GM12891 (cell line): ENCODE data around the gene KCTD11. TPM values are rescaled to one million over a fixed set of nuclear protein-coding genes. Genes with fewer than 3 reads are reported as not detected.

Experiments used
- DNase-seq: peaks from one replicate; pipeline ENCODE4 v3.0.0; 2011; ENCODE audit warnings: low spot score; ENCODE audit not compliant: insufficient read length
- FAIRE-seq: peaks from 2 replicates; lab custom pipeline; 2011; peaks lifted over from hg19 to GRCh38; lab: Jason Lieb, UNC
- PAX5 ChIP-seq: IDR thresholded peaks from 2 replicates; pipeline ENCODE4 v1.6.1; 2011; ENCODE audit warnings: low read length, moderate library complexity, mild to moderate bottlenecking; ENCODE audit not compliant: insufficient read depth, severe bottlenecking
- POLR2A ChIP-seq: IDR thresholded peaks from 2 replicates; pipeline ENCODE4 v1.6.1; 2011; ENCODE audit warnings: low read depth, low read length, control low read depth
- POLR2AphosphoS5 ChIP-seq: IDR thresholded peaks from 2 replicates; pipeline ENCODE4 v1.6.1; 2011; ENCODE audit warnings: low read depth, low read length, control low read depth
- POU2F2 ChIP-seq: IDR thresholded peaks from 2 replicates; pipeline ENCODE4 v1.6.1; 2011; ENCODE audit warnings: low read depth, mild to moderate bottlenecking, control low read depth, low read length, moderate library complexity
- SPI1 ChIP-seq: IDR thresholded peaks from 2 replicates; pipeline ENCODE4 v1.6.1; 2011; ENCODE audit warnings: low read depth, low read length, control low read depth
- TAF1 ChIP-seq: IDR thresholded peaks from 2 replicates; pipeline ENCODE4 v1.6.1; 2011; ENCODE audit warnings: low read depth, low read length, control low read depth
- polyA plus RNA-seq: library from polyadenylated mRNA; unstranded; fragments of >200 nt; gene quantifications from one replicate; pipeline ENCODE4 v1.2.1, GENCODE V29; 2012; ENCODE audit warnings: low read depth, missing spikeins, inconsistent platforms; ENCODE audit not compliant: missing spikeins

KCTD11 gene
- polyA plus RNA-seq: 4.9 TPM

DNA sequence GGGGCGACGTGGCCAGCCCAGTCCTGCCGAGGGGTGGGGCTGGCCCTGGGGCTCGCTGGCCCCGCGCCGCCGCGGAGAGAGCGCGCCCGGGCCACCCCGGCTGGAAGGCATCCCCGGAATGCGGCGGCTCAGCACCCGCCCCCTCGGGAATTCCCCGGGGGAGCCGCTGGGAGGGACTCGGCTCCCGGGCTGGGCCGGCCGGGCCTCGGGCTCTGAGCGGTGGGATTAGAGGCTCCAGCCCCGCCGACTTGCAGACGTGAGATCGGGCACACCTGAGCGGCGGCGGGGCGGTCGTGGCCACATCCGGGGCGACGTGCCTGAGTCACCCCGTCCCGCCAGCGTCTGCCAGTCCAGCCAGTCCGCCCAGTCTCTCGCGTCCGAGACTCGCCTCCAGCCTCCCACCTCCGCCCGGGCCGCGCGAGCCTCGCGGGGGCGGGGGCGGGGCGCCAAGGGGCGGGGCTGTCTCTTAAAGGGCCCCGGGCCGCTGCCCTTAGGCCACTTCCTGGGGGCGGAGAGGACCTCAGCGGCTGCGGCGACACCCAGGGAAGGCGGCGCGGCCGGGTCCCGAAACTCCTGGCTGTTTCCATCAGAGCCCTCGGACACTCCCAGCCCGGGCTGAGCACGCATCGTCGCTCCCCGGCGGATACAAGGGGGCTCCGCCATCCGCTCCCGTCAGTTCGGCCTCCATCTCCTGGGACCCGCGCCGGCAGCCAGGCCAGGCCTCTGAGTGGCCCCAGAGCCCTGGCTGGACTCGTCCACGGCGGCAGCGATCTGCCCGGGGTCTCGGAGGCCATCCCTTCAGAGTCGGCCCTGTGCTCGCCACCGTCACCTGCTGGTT, at the start of gene KCTD11:
KCTD11 (plus strand) TSS at position 498 of the 838 bp plus-strand sequence.
- TF ChIP-seq POU2F2 (no peak), SPI1 (no peak), PAX5 (peak; percentile 14), TAF1 (peak; percentile 29; the same call in 1 of the 2 replicates), POLR2AphosphoS5 (0 out of 2 replicates have a peak, but pooled peaks have one; percentile 7), POLR2A (no peak)
- FAIRE-seq: peak; percentile 91
- peak; percentile 90 for DNase-seq

- no peak for DNase-seq
- FAIRE-seq: no peak
- TF ChIP-seq POU2F2 (no peak), POLR2A (no peak), POLR2AphosphoS5 (no peak)
These were observed 47.8 kb upstream of the KCTD11 start for GRCh38 chr17:7304179-7304578.

- FAIRE-seq (peak; percentile 100), DNase-seq (peak; percentile 90)
- peak; percentile 82 for TF ChIP-seq POLR2A
- peak; percentile 87 for TF ChIP-seq TAF1
- peak; percentile 82 for TF ChIP-seq POLR2AphosphoS5
- TF ChIP-seq POU2F2: peak; percentile 9; the same call in 1 of the 2 replicates
- no peak for TF ChIP-seq PAX5
- TF ChIP-seq SPI1: peak; percentile 87
These were observed 44.9 kb upstream of the KCTD11 start, which contains the start of gene EIF5A for GRCh38 chr17:7306911-7307685. Gene EIF5A (plus strand): TSS chr17:7307628. CDS start chr17:7309636, 2,008 bp downstream.

- no peak for FAIRE-seq
- TF ChIP-seq SPI1: no peak
- TF ChIP-seq TAF1: no peak
- no peak for TF ChIP-seq PAX5
- TF ChIP-seq POLR2AphosphoS5: no peak
- TF ChIP-seq POLR2A: 0 out of 2 replicates have a peak, but pooled peaks have one; percentile 8
- no peak for TF ChIP-seq POU2F2
- DNase-seq: no peak
These were observed 44.0 kb upstream of the KCTD11 start for GRCh38 chr17:7307686-7308624.

DNA sequence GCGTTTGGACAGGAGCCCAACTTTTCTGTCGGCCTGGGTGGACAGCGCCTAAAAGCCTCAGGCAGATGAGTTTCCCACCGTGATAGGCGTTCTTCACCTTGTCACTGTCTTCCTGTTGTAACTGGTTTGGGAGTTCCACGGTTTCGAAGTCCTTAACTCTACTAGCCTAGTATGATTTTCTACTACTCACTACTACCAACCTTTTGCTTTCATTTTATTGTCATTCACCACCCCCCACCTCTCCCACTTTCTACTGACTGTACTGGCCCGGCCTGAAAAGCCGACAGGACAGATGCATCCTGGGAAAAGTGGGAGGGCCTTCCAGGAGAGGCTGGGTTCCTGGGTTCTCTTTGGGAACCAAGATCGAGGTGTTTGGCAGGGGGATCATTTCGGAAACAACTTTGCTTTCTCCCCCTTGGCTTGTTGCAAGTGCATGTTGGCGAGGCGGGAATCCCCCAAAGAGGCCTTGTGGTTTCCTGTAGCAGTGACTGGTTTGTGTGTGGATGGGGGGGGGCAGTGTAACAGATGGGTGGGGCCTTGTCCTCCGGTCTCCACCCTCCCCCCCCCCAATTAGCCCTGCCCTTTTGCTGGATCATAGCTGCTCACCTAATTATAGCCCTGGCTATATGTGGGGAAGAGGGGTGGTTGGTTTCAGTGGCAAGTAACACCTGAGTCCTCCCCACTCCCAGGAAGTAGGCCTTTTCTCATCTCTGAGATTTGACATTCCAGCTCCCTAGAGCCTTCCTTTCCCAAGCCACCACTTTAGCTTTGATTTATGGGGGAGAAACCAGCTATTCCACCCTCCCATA, 43.1 kb upstream of the KCTD11 start:
- FAIRE-seq: peak; percentile 75
- no peak for DNase-seq
- TF ChIP-seq PAX5 (no peak), TAF1 (no peak; the same call in 1 of the 2 replicates), POLR2A (peak; percentile 76), POLR2AphosphoS5 (peak; percentile 89), SPI1 (no peak), POU2F2 (peak; percentile 48)

DNA sequence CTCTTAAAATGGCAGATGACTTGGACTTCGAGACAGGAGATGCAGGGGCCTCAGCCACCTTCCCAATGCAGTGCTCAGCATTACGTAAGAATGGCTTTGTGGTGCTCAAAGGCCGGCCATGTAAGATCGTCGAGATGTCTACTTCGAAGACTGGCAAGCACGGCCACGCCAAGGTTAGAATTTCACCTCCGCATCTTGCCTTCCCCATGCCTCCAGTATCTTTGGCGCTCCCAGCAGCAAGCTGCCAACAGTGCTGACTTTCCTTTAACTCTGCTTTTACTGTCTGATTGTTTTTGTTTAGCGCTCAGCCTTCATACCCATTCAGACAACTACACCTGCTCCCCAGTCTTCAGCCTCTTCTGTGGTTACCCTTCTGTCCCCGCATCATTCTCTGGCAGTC, 42.3 kb upstream of the KCTD11 start:
- no peak for DNase-seq
- FAIRE-seq: no peak
- no peak for TF ChIP-seq POU2F2
- 0 out of 2 replicates have a peak, but pooled peaks have one; percentile 21 for TF ChIP-seq POLR2AphosphoS5
- TF ChIP-seq POLR2A: no peak
- TF ChIP-seq PAX5: no peak

DNA sequence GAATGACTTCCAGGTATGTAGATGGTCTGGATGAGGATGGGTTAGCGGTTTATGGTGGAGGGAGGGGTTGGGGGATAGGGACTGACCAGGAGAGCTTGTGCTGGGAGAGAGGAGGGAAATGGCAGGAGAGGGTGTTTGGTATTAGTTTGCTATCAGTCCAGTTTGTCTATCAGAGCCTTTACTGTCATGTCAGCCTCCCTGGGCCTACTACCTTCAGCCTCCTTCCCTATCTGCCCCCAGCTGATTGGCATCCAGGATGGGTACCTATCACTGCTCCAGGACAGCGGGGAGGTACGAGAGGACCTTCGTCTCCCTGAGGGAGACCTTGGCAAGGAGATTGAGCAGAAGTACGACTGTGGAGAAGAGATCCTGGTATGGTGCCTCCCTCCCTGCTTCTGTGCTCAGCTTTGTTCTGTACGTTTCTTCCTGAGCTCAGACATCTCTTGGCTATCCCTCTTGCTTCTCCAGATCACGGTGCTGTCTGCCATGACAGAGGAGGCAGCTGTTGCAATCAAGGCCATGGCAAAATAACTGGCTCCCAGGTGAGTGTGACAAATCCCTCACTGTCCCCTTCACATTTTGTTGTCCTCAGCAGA, 40.8 kb upstream of the KCTD11 start:
- no peak for DNase-seq
- FAIRE-seq: no peak
- TF ChIP-seq POLR2AphosphoS5: 0 out of 2 replicates have a peak, but pooled peaks have one; percentile 27
- peak; percentile 63 for TF ChIP-seq POLR2A
- TF ChIP-seq TAF1: no peak

- FAIRE-seq: no peak
- TF ChIP-seq POLR2AphosphoS5 (no peak), SPI1 (no peak), POLR2A (0 out of 2 replicates have a peak, but pooled peaks have one; percentile 11), PAX5 (no peak), POU2F2 (no peak; the same call in 1 of the 2 replicates)
- DNase-seq: no peak
These were observed 39.4 kb upstream of the KCTD11 start for GRCh38 chr17:7312432-7313087.
